GM18520 (cell line): ENCODE measurements around the gene ZDHHC8.
A peak's percentile ranks its signal among the peaks of the same experiment; 100 is the strongest.

Experiments
- ATAC-seq: cut with Tn5 transposase; IDR thresholded peaks from one replicate; pipeline ENCODE4 v1.9.1; 2021; ENCODE audit not compliant: unreplicated experiment

ZDHHC8 gene

DNA sequence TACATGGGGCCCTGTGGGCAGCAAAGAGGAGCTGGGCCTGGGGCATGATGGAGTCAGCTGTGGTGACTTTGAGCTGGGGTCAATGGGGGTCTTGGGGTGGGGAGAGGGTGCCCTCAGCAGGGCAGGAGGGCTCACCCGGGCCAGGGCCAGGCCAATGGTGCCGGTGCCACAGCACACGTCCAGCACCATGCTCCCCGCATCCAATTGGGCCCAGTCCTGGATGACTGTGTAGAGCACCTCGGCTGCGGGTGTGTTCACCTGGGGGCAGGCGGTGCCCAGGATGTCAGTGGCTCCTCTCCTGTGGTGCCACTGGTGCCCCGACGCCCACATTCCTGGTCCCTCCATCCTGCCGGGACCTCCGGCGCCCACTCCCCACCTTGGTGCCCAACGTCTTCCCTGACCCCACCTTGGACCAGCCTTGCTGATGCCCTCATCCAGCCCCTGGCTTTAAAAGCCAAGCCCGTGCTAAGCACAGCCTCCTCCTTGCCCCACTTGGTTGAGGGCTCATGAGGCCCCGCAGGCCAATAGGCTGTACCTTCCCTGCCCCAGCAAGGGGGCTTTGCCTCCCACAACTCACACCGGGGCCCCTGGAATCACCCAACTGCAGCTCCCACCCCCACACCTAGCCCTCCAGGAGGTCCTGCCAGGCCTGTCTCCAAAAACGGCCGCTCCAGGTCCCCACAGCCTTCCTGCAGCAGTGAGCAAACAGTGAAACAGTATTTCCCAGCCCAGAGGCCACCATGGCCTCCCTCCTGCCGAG, 17.9 kb upstream of the ZDHHC8 start:
- ATAC-seq, result no peak

DNA sequence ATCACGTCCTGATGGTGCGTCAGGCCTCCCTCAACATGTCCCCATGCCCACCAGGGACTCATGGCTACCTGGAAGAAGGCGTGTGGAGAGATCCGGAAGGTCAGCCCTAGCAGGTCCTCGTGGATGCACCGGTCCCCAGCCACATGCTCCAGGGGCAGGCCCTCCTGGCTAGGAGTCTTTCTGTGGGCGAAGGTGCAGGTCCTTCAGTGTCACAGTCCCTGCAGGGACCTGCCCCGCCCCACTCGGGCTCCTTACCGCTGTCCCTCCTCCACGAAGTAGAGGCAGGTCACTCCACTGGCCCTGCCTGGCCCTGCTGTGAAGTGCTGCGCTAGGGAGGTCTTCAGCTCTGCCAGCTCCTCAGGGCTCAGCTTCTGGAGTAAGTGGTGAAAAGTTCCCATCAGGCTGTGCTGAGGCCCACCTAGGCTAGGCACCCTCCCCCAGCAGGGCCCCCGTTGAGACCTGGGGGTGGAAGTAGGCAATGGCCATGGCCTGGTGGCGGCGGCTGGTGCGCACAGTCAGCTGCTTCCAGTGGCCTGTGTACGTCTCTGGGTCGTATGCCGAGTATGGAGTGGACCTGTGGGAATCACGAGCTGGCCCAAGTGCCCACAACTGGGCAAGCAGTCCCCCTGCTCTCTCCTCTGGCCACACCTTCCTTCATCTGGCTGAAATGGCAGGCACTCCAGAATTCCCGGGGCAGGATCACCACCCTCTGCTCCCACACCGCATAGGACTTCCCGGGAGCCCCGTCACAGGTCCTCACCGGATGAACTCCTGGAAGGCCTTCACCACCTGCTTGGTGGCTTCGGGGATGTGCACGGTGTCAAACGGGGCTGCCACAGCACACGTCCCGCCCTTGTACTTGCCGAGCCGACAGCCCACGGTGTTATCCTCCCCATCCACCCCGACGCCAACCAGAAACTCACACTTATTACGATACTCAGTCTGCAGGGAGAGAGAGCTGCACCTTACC, 16.8 kb upstream of the ZDHHC8 start:
- no peak for ATAC-seq

DNA sequence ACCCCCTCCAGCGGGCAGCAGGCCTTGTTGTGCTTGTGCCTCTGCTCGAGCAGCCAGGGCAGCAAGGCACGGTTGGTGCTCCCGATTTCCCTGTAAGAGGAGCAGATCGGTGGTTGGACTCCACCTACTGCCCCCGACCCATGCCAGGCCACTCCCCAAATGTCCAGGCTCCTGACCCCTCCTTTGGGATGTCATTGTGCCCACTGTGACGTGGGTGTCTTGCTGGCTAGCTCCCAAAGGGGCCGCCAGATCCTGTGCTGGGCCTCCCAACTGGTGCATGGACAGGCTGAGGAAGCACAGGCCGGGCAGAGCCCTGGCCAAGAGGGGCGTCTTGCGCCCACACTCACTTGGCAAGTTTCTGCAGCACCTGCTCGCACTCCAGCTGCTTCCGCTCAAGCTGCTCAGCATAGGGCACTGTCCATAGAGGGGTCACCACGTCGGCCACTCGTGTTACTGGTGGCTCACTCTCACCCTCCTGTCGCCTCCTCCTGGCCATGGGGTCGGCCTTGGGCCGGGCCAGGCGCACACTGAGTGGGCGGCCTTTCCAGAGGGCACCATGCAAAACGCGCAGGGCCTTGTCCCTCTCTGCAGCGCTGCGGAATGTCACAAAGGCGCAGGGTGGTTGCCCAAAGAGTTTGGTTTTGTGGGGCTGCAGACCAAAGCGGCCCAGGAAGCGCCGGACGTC, 15.8 kb upstream of the ZDHHC8 start, which contains the start of gene RANBP1:
RANBP1 (plus strand) TSS at position 414 of the 685 bp plus-strand sequence; CDS start at position 495, 81 bp downstream.
- no peak for ATAC-seq

DNA sequence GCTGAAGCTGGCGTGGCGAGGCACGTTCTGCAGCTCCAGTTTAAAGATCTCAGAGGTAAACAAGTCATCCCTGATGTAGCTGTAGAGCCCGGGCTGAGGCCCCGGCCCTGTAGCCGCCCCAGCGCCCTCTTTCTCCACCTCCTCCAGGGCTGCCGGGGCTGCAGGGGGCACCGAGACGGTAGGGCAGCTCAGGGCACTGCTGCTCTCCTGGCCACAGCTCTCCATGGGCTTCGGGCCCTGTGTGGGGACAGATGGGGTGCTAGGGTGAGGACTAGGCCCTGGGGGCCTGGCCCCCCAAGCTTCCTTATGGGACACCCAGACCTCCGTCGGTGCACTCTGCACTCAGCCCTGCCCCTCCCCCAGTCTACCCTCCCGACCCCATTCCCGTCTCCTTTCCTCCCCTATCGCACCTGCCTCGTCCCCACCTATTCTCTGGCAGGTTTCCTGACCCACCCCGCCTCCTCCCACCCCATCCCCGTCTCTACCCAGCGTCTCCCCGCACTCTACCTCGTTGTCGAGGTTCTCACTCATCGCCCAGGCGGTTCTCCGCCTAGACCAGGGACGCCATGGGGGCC, 15.1 kb upstream of the ZDHHC8 start:
- no peak for ATAC-seq

DNA sequence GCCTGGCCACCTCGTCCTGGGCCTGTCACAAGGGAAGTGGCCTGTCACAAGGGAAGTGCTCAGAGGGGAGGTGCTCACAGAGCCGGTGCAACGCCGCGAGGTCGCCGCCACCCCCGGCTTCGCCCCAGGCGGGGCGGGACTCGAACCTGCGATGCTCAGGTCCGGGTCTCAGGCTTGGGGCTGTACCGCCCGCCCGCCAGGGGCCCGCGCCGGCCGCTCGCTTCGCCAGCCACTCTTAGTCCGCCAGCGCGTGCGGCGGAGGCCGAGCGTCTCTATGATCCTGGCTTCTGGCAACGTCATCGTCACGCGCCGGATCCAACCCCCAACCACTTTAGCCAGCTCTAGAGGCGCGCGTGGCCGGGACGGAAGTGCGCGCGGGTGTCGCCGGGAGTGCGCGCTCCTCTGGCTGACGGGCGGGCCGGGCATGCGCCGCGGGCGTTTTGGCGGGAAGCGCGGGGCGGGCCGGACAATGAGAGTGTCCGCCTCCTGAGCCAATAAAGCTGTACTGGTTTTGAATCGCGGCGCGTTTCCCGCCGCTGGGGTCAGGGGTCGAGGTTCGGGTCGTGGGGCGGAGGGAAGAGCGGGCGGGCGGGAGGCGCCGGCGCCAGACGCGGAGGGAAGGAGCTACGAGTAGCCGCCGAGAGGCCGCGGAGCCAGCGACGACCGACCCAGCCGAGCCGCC, 14.5 kb upstream of the ZDHHC8 start, which contains the start of gene TRMT2A:
TRMT2A (minus strand) TSS at position 276 of the 682 bp plus-strand sequence. CDS start 320 bp downstream, outside the sequence.
- ATAC-seq, result peak; percentile 74

DNA sequence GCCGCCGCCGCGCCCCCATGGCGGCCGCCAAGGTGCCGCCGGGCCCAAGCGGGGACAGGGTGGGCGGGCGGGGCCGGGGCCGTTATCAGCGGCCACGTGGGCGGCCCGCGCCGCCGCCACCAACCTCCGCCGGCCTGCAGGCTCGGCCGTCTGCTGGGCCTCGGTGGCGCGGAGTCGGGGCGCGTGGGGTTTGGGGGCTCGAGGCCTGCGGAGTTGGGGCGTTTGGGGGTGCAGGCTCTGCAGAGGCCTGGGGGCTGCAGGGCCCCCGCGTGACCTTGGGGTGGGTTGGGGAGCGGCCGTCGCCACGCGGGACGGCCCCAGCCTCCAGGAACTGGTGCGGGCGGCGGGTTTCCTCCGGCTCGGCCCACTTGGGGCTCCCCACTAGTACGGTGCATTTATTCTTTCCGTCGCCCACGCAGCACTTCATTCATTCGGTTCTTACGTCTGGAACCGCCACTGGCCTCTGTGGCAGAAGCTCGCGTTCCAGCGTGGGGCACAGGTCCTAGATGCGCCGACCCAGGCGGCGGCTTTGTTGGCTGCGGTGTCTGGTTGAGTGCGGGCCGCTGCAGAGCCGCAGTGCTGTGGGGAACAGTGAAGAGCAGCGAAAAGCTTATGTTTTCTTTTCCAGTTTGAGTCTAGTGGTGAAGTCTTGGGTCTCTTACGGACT, 13.8 kb upstream of the ZDHHC8 start:
- peak; percentile 8 for ATAC-seq

DNA sequence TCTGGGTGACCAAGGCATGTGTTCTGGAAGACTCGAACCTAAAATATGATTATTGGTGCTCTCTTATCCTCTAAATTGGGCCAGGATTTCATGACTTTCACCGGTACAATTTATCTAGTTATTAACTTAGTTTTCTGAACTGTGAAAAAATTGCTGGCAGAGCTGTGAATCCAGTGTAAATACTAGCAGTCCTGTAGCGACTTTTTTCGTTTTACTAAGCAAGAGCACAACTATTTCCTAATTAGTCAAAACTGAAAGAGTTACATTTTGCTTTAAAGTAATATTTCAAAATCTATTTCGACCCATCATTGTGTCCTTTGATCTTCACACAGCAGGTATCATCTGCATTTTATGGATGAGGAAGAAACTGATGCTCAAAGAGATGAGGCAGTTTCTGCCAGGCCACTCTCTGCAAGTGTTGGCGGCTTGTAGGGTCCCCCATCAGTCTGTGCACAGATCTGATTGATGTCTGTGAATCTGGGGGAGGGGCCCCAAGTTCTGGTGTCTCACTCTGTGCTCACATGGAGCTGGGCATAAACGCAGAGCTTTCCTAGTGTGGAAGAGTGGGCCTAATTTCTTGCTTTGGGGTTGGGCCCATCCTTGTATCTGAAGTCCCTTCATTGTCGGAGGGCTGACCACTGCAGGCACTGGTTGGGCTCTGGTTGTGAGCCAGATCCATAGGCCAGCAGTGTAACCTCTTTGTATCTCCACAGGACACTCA, 13.1 kb upstream of the ZDHHC8 start:
- no peak for ATAC-seq

DNA sequence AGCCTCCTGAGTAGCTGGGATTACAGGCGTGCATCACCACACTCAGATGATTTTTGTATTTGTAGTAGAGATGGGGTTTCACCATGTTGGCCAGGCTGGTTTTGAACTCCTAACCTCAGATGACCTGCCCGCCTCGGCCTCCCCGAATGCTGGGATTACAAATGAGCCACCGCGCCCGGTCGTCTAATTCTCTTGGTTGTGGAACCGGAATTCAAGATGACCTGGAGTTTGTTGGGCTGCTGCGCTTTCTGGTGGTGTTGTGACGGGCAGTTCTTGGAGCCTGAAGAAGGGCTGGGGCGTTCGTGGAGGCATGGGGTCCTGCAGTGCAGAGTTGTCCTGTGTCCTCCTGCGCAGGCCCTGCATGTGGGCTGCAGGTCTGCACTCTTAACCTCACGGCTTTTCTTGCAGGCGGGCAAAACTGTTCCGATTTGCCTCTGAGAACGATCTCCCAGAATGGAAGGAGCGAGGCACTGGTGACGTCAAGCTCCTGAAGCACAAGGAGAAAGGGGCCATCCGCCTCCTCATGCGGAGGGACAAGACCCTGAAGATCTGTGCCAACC, 9.7 kb upstream of the ZDHHC8 start:
- ATAC-seq, result no peak

DNA sequence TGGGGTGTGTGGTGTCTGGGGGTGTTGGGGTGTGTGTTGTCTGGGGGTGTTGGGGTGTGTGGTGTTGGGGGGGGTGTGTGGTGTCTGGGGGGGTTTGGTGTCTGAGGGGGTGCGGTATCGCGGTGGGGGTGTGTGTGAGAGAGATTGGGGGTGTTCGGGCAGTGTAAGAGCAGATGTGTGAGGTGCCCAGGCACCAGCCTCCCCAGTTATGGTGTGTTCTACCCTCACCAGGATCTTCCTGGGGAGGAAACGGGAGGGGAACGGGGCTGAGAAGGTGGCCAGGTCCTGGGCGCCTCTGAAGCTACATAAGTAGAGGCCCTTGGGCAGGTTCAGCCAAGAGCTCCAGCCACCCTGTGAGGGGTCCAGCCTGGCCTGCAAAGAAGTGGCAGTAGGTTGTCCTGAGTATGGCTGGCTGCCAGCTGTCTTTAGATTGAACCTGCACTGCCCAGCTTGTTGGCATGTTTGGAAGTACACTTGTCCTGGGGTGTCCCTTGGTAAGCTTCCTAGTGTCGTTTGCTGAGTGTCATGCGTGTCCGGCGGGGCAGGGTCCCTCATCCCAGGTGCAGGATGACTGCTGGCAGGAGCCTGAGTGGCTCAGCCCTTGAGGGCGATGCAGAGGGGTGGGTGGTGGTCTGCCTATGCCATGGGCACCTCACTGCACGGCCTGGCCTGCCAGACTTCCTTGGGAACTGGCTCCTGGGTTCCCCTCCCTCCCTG, 8.1 kb upstream of the ZDHHC8 start:
- no peak for ATAC-seq

DNA sequence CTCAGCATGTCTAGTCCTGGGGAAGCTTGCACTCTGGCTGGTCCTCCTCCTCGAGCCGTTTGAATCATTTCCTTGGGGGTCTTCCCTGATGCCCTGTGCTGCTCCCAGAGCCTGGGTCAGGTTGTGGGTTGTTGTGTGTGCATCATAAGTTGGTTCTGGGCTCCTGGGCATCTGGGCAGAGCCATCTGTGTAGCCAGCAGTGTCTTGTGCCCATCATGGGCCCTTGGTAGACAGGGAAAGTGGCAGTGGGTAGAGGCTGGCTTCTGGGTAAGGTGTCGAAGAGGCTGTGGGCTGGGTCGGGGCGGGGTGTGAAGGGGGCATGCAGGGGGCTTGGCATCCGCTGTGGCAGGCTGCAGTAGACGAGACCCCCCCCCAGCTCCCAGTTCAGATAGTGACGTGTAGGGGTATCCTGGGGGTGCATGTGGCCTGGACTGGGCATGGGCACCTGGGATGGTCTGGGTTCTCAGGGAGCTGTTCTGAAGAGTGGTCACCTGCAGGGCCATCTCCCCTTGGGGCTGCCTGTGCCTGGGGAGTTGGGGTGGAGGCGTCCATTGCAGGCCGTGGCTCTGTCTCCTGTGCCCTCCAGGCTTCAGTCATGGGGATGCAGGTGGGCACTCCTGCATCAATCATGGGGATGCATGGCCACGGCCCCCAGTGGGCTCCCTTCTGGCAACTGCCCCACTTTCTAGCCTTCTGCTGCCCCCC, 7.4 kb upstream of the ZDHHC8 start:
- no peak for ATAC-seq

DNA sequence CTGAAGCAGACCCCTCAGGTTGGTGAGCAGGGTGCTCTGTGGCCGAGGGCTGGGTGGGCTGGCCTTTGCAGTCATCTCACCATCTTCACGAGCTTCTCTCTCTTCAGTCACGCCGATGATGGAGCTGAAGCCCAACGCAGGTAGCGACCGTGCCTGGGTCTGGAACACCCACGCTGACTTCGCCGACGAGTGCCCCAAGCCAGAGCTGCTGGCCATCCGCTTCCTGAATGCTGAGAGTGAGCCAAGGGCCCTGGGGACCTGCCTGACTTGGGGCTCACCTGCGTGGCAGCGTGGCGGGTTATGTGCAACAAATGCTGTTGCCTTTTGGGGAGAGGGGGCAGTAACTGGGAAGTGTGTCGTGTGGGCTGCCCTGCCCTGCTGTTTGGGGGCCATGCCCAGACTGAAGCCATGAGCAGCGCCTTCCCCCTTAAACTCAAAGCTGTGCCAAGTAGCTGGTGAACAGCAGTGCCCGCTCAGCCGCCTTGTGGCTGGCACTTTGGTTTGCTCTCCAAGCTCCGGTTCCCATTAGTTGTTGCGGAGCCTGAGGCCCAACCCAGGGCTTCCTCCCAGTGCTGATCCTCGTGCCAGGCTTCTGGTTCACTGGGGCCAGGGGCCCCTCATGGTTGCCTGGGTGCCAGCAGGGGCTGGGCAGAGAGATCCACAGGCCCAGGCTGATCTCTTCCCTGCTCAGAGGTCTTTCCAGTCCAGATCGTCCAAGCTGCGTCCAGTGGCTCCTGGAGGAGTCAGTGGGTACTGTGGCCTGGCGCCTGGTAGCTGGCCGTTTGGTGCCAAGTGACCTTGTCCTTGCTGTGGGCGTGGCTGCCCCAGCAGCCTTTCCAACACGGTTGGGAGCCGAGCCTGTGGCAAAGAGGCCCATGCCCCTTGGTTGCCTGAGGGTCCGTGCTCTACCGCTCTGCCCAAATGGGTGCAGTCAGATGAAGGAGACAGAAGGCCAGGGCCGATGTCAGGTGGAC, 6.1 kb upstream of the ZDHHC8 start:
- ATAC-seq, result no peak

DNA sequence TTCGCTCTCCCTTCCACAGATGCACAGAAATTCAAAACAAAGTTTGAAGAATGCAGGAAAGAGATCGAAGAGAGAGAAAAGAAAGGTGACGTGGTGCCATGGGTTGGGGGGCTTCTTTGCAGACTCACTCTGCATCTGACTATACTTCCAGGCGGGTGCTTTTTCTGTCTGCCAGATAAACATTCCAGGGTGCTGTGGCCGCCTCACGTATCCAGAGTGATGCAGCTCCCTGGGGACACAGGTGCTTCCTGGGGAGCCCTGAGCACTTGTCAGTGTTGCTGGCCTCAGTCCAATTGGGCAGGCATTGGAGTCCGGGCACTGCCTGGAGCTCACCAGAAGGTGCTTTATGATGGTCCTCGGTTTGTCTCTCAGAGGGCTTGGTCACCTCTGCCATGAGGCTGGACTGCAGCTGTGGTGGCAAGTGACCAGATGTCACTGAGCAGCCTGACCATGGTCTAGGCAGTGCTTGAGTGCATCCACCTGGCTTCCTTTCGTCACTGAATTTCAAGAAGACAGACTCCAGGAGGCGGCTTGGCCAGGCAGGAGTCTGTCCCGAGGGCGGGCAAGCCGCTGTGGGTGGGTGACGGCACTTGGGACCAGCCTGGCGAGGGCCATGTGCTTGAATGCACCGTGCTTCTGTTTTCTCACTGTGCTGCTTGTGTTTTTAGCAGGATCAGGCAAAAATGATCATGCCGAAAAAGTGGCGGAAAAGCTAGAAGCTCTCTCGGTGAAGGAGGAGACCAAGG, 5.1 kb upstream of the ZDHHC8 start:
- ATAC-seq, result no peak

DNA sequence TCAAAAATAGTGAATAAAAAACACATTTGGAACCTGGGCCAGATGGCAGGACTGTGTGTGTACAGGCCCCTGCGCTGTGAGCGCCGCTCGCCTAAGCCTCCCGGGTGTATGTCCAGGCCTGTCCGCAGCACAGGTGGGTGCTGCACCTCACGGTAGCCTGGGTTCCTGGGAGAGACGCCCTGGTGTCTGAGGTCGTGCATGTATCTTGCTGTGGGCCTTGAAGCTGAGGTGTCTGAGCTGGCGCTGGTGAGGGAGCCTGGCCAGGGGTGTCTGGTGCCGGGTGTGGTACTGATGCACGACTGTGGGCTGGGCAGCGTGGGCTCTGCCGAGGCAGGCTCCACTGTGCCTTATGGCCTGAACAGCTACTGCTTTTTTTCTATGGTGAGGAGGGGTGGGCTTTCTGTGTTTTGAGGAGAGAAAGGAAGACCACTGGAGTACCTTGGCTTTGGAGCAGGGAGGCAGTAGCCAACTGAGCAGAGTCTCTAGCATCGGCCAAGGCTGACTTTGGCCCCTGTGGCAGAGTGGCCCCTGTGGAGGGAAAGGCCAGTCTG, 4.2 kb upstream of the ZDHHC8 start:
- ATAC-seq, result no peak

DNA sequence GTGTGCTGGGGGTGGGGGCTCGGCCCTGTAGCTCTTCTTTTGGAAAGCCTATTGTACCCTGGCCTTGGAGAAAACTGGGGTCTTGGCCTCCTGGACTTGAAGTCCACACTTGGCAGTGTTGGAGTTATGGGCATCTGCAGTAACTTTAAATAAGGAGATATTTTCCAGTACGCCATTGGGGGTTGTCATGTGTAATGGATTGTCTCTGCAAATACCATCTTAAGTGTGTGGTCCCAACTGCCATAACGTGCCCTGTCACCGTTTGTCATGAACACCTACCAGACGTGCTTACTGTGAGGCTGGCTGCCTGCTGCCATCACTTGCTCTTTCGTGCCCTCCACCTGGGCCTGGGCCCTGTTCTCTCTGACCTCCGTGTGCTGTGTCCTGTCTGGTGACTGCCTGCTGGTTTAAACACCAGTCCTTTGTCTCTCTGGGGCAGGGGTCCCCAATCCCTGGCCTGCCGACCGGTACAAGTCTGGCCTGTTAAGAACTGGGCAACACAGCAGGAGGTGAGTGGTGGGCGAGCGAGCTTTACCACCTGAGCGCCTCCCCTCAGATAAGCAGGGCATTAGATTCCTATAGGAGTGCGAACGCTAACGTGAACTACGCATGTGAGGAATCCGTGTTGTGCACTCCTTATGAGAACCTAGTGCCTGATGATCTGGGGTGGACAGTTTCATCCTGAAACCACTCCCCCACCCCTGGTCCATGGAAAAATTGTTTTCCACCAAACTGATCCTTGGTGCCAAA, 3.6 kb upstream of the ZDHHC8 start:
- no peak for ATAC-seq

DNA sequence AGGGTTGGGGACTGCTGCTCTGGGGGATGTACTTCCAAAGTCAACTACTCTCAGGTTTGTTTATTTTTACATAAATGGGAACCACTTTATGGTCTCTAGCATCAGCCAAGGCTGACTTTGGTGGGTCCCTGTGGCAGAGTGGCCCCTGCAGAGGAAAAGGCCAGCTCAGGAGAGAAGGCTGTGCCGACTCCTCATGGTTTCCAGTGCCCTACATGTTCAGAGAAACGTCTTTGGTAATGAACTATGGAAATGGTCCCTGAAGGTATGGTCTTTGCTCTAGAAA, 3.0 kb upstream of the ZDHHC8 start:
- no peak for ATAC-seq
